Ishikawa (cell line): ENCODE results near the gene DEK.

Experiments used
- CEBPB ChIP-seq: IDR thresholded peaks from 2 replicates; pipeline ENCODE4 v1.6.1; 2012
- CREB1 ChIP-seq: IDR thresholded peaks from 2 replicates; pipeline ENCODE4 v1.6.1; 2012; ENCODE audit warnings: low read depth
- EP300 ChIP-seq: IDR thresholded peaks from 2 replicates; pipeline ENCODE4 v1.6.1; 2012; ENCODE audit warnings: borderline replicate concordance
- FOXM1 ChIP-seq: IDR thresholded peaks from 2 replicates; pipeline ENCODE4 v1.6.1; 2012; ENCODE audit warnings: low read depth, borderline replicate concordance
- RAD21 ChIP-seq: IDR thresholded peaks from 2 replicates; pipeline ENCODE4 v1.6.1; 2012; ENCODE audit warnings: low read depth
- TAF1 ChIP-seq: IDR thresholded peaks from 2 replicates; pipeline ENCODE4 v1.6.1; 2012; ENCODE audit warnings: low read depth, mild to moderate bottlenecking
- TCF12 ChIP-seq: IDR thresholded peaks from 2 replicates; pipeline ENCODE4 v1.6.1; 2012; ENCODE audit warnings: low read depth
- TEAD4 ChIP-seq: IDR thresholded peaks from 2 replicates; pipeline ENCODE4 v1.6.1; 2012
- YY1 ChIP-seq: IDR thresholded peaks from 2 replicates; pipeline ENCODE4 v1.6.1; 2012; ENCODE audit warnings: low read depth
- ZBTB7A ChIP-seq: IDR thresholded peaks from 2 replicates; pipeline ENCODE4 v1.6.1; 2012; ENCODE audit warnings: low read depth
- TF ChIP-seq, protein P1 (sequence below): IDR thresholded peaks from 2 replicates; pipeline ENCODE4 v1.6.1; 2012
- TF ChIP-seq, protein P2 (sequence below): IDR thresholded peaks from 2 replicates; pipeline ENCODE4 v1.6.1; 2012; ENCODE audit warnings: low read depth, mild to moderate bottlenecking

DNA sequence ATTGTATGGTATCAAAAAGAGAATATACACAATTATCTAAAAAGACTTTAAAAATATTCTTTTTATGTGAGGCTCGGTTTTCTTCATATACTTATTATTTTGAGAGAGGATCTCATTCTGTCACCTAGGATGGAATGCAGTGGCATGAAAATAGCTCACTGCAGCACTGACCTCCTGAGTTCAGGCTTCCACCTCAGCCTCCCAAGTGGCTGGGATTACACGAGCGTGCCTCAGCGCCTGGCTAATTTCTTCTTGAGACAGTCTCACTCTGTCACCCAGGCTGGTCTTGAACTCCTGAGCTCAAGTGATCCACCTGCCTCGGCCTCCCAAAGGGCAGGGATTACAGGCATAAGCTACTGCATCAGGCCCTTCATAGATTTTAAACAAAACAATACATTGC lies 10.7 kb downstream of the DEK start:
- TF ChIP-seq CREB1 (no peak), ZBTB7A (no peak), CEBPB (no peak), YY1 (no peak), RAD21 (no peak), TAF1 (no peak), EP300 (no peak), TCF12 (no peak), FOXM1 (no peak), TEAD4 (no peak)
- TF ChIP-seq, protein P1, sequence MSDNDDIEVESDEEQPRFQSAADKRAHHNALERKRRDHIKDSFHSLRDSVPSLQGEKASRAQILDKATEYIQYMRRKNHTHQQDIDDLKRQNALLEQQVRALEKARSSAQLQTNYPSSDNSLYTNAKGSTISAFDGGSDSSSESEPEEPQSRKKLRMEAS = no peak
- TF ChIP-seq, protein P2, sequence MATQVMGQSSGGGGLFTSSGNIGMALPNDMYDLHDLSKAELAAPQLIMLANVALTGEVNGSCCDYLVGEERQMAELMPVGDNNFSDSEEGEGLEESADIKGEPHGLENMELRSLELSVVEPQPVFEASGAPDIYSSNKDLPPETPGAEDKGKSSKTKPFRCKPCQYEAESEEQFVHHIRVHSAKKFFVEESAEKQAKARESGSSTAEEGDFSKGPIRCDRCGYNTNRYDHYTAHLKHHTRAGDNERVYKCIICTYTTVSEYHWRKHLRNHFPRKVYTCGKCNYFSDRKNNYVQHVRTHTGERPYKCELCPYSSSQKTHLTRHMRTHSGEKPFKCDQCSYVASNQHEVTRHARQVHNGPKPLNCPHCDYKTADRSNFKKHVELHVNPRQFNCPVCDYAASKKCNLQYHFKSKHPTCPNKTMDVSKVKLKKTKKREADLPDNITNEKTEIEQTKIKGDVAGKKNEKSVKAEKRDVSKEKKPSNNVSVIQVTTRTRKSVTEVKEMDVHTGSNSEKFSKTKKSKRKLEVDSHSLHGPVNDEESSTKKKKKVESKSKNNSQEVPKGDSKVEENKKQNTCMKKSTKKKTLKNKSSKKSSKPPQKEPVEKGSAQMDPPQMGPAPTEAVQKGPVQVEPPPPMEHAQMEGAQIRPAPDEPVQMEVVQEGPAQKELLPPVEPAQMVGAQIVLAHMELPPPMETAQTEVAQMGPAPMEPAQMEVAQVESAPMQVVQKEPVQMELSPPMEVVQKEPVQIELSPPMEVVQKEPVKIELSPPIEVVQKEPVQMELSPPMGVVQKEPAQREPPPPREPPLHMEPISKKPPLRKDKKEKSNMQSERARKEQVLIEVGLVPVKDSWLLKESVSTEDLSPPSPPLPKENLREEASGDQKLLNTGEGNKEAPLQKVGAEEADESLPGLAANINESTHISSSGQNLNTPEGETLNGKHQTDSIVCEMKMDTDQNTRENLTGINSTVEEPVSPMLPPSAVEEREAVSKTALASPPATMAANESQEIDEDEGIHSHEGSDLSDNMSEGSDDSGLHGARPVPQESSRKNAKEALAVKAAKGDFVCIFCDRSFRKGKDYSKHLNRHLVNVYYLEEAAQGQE = no peak
